Stomach (tissue), 4 donors: ENCODE measurements around the gene ATP7A.

Source experiments
- CTCF ChIP-seq, 7 experiments: fragments of 450-650 bp in 4 of 7; fragments of 200-600 bp in 3 of 7; sonication (generic) in 3 of 7; IDR thresholded peaks; one replicate each; pipeline ENCODE4 v1.5.1; 2016 to 2019; ENCODE audit warnings: antibody characterized with exemption in 7 of 7, control low read depth in 2 of 7, mild to moderate bottlenecking in 1 of 7
- POLR2A ChIP-seq, 4 donors: fragments of 450-650 bp; IDR thresholded peaks; one replicate each; pipeline ENCODE4 v1.6.1; 2016; ENCODE audit warnings: antibody characterized with exemption in 4 of 4, control low read depth in 2 of 4, mild to moderate bottlenecking in 1 of 4, moderate library complexity in 1 of 4
- POLR2AphosphoS5 ChIP-seq, 3 donors: sonication (generic); formaldehyde crosslinking; IDR thresholded peaks; one replicate each; pipeline ENCODE4 v1.6.1; 2016; ENCODE audit warnings: antibody characterized with exemption in 3 of 3

DNA sequence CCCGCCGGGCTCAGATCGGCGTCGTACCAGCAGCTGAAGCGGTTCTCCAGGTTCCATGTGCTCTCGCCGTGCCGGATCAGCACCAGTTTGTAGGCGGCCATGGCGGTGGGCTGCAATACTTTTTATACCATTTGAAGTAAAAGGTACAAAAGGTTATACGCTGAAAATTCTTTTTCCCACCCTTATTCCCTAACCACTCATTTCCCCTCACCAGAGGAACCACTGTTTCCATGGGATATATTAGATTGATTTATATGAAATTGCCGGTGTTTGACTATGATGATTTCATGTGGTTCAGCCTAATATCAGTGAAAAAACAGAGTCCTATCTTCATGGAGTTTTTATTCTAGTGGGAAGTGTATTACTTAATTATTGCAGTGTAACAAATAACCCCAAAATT lies 59.0 kb downstream of the ATP7A start, which contains the start of gene PGAM4:
- TF ChIP-seq CTCF (IDR thresholded peaks at IDR 0.05) (no peak), POLR2A (IDR thresholded peaks at IDR 0.05) (no peak), POLR2AphosphoS5 (IDR thresholded peaks at IDR 0.05) (no peak)
